GM04503 (cell line): ENCODE measurements around the gene KIAA0319L.
"Not testable (repeated sequence)": the region's sequence is repeated elsewhere in the genome, so short reads cannot be mapped to it uniquely, and the experiment has no call there.

ENCODE experiments used
- DNase-seq: peaks from one replicate; pipeline ENCODE4 v3.0.0-alpha.2; 2012; ENCODE audit warnings: low read depth

The KIAA0319L gene

DNA sequence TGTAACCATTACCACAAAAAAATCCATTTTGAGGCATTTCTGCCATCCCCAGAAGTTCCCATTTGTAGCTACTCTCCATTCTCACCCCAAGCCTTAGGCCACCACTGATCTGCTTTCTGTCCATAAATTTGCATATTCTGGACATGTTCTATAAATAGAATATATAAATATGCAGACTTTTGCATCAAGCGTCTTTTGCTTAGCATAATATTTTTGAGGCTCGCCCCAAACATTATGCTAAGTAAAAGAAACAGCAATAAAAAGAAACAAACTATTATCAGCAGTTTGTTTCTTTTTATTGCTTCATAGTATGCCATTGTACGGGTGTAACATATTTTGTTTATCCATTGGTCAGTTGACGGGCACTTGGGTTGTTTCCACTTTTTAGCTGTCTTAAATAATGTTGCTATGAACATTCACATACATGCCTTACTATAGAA, 23.8 kb upstream of the KIAA0319L start:
- no peak for DNase-seq

DNA sequence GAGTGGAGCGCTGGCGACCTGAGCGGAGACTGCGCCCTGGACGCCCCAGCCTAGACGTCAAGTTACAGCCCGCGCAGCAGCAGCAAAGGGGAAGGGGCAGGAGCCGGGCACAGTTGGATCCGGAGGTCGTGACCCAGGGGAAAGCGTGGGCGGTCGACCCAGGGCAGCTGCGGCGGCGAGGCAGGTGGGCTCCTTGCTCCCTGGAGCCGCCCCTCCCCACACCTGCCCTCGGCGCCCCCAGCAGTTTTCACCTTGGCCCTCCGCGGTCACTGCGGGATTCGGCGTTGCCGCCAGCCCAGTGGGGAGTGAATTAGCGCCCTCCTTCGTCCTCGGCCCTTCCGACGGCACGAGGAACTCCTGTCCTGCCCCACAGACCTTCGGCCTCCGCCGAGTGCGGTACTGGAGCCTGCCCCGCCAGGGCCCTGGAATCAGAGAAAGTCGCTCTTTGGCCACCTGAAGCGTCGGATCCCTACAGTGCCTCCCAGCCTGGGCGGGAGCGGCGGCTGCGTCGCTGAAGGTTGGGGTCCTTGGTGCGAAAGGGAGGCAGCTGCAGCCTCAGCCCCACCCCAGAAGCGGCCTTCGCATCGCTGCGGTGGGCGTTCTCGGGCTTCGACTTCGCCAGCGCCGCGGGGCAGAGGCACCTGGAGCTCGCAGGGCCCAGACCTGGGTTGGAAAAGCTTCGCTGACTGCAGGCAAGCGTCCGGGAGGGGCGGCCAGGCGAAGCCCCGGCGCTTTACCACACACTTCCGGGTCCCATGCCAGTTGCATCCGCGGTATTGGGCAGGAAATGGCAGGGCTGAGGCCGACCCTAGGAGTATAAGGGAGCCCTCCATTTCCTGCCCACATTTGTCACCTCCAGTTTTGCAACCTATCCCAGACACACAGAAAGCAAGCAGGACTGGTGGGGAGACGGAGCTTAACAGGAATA, 20.1 kb upstream of the KIAA0319L start:
- no peak for DNase-seq

DNA sequence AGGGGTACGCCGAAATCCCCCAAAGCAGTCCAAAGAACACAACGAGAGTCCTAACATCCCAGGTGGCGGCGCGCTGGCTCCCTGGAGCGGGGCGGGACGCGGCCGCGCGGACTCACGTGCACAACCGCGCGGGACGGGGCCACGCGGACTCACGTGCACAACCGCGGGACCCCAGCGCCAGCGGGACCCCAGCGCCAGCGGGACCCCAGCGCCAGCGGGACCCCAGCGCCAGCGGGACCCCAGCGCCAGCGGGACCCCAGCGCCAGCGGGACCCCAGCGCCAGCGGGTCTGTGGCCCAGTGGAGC, 19.5 kb upstream of the KIAA0319L start:
- DNase-seq = not testable (repeated sequence)

DNA sequence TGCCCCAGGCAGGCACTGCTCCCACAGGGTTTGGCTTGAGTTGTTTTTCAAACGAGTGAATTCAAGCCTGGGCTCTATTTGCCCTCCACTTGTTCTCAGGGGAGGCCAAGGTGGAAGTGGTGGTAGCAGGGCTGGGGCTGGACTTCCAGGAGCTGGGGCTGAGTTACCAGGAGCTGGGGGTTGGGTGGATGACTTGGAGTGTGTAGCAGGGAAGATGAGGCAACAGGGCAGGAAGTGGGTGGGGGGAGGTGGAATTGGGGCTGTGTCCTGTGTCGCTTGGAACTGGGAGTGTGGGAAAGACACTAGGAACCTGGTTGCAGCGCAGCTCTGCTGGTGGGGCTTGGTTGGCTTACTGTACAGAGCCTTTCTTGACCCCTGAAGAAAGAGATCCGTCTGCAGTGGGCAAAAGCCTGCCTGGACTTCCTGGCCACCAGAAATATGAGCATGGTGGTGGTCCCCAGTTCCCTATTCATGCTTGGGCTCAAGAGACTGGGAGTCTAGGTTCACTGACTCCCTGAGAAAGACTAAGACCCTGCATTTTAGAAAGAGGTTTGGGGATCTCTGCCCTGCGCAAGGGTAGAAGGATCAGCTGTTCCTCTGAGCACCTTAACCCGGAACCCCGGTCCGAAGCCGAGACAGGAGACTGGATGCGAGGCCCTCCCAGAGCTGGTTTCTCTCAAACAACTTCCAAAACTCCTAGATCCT, 19.0 kb upstream of the KIAA0319L start:
- no peak for DNase-seq

DNA sequence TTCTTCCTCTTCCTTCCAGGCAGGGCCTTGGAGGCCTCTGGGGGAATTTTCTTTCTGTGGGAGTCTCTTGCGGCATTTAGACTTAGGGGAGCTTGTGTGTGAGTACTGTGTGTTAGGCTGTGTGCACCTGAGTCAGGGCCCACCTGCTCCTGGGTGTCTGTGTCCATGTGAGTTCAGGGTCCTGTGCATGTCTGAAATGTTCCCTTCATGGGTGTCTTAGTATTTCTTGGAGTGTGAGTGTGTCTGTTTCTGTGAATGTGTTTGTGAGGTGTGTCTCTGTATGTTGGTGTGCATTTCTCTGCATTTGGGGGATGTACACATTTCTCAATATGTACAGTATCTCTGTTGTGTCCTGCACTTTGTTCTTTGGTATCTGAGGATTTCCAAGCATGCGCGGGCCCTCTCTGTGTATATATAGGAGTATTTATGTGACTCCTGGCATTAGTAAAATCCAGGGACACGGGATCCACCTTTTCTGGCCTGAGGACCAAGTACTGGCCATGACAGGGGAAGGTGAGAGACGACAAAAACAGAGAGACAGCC, 18.3 kb upstream of the KIAA0319L start:
- no peak for DNase-seq

DNA sequence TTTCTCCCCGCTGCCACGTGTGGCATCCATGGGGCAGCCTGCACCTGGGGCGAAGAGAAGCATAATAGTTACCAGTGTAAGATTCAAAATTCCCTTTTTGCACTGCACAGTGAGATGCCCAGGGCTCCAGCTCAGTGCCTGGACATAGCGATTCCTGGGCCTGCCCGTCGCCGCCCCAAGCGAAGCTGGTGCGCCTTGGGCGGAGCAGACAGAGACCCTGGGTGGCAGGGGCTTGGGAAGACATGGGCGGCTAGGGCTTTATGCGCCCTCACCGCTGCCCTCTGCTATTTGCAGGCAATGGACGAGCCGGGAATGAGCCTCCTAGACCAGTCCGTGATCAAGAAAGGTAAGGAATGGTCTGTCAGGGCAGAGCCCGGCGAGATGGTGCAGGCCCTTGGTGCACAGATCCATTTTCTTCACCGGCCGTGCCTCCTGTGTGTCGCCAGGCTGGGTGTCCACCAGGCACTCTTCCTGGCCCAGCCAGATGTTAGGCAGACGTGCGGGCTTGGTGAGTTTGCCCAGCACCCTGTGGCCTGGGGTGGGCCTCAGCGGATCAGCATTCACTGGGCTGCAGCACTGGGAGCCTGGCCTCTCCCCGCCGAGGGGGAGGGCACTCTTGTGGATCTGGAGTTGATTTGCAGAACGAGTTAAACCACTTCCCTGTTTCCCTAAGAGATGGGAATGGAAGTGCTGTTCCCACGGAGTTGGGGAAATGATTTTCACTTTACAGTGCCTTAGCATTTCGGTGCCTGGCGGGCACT, 17.6 kb upstream of the KIAA0319L start:
- DNase-seq = no peak

DNA sequence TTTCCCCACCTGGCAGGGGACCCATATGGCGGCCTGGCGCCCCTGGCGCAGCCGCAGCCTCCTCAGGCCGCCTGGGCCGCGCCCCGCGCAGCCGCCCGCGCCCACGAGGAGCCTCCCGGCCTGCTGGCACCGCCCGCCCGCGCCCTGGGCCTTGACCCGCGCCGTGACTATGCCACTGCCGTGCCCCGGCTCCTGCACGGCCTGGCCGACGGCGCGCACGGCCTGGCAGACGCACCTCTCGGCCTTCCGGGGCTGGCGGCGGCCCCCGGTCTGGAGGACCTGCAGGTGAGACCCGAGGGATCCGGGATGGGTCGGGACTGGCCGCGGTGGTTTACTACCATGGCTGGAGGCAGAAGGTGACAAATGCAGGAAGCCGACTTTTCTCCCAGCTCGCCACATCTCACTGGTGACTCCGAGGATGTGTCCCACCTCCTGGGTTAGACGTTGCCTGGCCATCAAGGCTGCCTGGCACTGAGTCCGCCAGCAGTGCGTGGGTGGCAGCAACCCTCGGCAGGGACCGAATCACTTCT, 17.0 kb upstream of the KIAA0319L start:
- DNase-seq = no peak

DNA sequence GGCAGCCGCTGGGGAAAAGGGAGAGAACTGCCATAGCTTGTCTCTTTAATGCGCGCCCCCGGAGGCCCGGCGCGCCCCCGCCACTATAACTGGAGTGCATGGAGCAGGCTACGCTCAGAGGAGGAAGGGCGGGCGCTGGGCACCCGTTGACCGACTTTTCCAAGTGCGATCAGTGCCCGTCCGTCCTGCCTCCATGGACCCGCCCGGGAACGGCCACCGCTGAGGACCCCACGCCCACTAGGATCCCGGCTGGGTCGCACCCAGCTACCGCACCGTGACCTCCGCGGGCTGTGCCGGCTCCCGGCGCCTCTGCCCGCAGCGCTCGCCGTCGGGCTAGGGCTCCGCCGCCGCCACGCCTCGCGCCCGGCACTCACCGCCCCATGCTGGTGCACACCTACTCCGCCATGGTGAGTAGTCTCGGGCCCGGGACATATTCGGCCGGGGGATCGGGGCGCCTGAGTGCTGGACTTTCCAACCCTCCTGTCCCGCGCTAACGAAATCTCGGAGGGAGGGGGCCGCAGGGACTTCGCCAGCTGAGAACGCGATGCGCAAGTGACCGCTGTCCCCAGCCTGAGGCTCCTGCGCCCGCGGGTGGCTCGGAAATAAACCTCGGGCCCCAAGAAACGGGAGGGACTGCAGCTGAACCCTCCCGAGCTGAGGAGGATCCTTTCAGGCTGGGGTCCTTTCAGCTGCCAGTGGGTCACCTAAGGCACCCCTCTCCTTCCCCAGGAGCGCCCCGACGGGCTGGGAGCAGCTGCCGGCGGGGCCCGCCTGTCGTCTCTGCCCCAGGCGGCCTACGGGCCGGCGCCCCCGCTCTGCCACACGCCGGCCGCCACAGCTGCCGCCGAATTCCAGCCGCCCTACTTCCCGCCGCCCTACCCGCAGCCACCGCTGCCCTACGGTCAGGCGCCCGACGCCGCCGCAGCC, 16.3 kb upstream of the KIAA0319L start, which contains the start of gene TFAP2E:
TSS of gene TFAP2E (plus strand) at position 117 of the 927 bp plus-strand sequence. CDS start at position 381, 264 bp downstream.
- DNase-seq = no peak

DNA sequence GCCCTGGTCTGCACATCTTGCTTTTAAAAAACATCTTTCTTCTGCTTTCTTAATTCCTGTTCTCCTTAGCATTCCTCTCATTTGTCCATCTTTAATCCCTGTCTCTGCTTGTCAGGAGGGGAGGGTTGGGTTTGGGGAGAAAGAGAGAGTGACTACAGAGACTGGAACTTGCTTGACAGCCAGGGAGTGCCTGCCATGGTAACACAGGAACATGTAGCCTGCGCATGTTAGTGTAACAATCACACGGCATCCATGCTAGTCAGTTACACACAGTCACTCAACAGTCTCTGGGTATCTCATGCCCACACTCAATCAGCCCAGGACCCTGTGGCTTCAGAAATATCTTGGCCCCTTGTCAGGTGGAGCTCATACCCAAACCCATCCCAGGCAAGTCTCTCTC, 15.1 kb upstream of the KIAA0319L start:
- no peak for DNase-seq

DNA sequence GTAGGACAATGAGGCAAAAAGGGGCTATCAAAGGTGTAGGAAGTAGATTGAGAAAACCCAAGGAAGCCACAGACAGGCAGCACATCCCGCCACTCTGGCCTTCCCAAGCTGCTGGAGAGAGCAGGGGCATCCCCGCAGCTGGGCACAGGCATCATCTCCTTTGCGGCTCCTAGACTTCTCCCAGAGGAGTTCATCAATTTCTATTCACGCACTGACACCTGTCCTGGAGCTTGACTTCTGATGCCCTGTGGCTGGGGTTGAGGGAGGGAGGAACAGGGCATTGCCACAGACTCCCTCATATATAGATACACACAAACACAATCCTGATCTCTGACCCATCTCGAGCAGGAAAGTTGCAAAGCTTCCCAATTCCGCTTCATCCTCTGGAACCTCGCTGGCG, 14.1 kb upstream of the KIAA0319L start:
- no peak for DNase-seq

DNA sequence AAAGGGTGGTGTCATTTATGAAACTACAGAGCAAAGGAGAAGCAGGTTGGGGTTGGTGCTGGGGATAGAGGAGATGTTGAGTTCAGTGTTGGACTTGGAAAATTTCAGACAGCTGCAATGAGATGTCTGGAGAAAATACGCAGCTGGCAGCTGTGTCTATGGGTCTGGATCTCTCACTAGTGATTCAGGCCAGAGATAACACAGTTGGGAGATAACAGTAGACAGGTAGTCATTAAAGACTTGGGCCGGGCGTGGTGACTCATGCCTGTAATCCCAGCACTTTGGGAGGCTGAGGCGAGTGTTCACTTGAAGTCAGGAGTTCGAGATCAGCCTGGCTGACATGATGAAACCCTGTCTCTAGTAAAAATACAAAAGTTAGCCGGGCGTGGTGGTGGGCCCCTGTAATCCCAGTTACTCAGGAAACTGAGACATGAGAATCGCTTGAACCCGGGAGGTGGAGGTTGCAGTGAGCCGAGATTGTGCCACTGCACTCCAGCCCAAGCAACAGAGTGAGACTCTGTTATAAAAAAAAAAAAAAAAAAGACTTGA, 13.5 kb upstream of the KIAA0319L start:
- DNase-seq = no peak

DNA sequence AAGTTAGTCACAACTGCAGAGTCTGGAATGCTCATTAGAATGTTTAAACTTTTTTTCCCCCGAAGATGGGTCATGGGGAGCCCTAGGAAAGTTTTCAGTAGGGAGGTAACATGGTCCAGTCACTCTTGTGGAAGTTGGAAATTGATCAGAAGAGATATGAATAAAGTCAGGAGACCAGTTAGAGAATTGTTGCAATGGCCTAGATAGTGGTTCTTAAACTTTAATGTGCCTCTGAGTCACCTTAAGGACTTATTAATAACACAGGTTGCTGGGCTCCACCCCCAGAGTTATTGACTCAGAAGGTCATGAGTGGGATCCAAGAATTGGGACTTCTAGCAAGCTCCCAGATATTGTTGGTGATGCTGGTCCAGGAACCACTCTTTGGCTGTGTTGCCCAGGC, 12.7 kb upstream of the KIAA0319L start:
- DNase-seq = no peak

DNA sequence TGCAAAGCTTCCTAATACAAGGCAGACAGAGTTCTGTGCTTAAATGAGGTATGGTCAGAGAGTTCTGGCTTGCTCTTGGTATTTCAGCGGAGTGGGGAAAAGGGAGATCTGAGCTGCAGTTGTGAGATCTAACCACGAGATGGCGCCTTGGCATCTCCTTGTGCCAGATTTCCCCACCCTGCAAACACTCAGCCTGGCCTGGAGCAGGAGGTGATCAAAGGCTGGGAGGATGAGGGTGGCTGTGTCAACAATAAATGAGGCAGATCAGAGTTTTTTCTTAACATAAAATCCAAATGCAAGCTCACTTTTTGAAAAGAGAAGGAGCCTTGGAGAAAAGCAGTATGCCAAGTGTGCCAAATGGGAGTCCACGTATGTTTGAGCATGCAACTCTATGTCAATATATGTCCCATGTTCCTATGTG, 11.8 kb upstream of the KIAA0319L start:
- DNase-seq = no peak

DNA sequence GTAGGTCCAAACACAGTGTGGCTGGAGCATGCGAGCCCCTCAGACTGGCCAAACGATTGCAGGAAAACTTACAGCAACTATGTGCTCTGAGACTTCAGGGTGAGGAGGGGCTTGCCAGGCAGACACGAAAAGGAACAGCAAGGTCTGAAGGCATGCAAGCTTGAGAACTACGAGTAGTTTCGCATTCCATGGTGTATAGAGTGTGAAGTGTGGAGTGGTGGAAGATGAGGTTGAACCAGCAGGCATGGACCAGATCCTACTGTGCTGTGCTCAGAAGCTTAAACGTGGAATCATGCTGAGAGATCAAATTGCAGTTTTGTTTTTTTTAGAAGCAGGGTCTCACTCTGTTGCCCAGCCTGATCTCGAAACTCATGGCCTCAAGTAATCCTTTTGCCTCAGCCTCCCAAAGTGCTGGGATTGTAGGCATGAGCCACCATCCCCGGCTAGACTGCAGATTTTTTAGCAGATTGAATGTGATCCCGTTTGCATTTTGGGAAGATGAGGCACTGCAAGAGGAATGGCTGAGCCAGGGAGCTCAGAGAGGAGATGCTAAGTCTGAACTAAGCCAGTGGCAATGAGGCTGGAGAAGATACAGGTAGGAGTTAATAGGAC, 10.8 kb upstream of the KIAA0319L start:
- no peak for DNase-seq

DNA sequence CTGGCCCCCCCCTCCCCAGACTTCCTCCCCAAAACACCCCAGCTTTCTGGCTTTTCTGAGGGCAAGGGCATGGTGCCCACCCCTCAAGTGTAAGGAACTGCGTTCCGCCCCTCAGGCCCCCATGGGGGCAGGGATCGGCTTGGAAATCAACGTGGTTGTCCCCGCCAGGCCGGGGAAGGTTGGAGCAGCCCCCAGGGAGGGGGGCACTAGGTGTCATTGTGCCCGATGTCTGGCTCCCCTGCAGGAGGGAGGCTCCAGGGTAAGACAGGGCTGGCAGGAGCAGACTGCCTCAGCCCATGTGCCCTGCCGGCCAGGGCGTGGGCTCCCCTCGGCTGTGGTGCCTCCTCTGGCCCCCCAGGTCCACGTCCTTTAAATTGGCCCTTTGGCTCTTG, 8.5 kb upstream of the KIAA0319L start:
- DNase-seq = no peak

DNA sequence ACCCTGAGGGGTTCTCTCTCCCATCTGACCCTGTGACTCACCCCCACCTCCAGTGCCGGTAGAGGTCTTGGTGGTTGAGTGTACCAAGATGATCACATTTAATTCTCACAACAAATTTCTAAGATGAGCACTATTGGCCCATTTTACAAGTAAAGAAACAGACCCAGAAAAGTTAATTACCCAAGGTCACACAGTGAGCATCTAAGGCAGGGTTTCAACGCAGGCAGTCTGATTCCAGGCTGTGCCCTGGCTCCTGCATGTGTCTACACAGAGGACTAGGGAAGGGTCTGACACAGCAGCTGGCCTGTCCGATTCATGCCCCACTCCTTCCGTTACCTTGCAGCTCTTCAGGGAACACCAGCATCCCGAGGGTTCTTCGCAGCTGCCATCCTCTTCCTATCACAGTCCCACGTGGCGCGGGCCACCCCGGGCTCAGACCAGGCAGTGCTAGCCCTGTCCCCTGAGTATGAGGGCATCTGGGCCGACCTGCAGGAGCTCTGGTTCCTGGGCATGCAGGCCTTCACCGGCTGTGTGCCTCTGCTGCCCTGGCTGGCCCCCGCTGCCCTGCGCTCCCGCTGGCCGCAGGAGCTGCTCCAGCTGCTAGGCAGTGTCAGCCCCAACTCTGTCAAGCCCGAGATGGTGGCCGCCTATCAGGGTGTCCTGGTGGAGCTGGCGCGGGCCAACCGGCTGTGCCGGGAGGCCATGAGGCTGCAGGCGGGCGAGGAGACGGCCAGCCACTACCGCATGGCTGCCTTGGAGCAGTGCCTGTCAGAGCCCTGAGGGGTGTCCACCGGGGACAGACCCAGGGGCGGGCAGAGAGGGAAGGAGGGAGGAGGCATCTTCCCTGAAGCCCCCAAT, 7.9 kb upstream of the KIAA0319L start:
- DNase-seq = no peak

DNA sequence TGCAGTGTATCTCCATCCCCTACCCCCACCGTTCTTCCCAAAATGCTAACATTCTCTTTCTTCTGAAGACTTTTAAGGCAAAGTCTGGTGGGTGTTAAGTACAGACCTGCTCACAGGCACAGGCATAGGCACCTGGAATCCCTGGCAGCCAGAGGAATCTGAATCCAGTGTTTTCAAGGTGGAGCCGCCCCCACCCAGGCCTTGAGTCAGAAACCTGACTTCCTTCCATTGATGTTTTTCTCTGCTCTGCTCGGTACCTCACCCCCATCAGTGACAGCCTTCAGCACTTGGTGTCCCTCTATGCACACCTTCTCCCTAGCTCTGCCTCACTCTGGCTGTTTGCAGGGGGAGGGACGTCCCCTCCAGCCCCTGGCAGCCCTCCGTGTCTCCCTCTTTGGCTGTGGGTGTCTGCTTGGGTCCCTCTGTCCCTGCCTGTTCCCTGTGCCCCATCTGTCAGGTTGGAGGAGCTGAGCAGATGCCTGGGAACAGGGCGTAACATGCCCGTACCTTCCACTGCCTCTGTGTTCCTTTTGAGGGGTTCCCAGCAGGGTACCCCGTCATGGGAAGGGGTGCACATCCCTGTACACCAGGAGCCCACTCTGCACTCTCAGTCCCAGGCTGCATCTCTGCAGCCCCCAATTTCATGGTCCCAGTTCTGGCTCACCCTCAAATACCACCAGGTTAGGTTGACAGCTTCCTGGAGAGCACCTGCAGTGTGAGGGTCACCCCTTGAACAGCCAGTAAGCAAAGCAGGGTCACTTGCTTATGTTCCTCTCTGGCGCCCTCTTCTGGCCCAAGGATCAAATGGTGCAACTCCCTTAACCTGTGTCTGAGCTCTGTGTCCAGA, 7.1 kb upstream of the KIAA0319L start:
- DNase-seq = no peak

DNA sequence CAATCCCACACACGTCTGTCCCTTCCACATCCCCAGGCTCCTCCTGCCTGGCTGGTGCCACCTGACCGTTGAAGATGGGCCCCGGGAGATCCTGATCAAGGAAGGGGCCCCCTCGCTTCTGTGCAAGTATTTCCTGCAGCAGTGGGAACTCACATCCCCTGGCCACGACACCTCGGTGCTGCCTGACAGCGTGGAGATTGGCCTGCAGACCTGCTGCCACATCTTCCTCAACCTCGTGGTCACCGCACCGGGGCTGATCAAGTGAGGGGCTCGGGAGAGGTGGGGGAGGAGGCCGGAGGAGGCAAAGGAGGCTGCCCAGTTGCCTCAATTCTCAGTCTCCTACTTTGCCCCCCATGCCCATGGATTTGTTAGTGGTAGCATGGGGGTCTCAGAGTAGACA, 6.0 kb upstream of the KIAA0319L start:
- no peak for DNase-seq
